ENCODE data around the gene KLHDC3.

The KLHDC3 gene

DNA sequence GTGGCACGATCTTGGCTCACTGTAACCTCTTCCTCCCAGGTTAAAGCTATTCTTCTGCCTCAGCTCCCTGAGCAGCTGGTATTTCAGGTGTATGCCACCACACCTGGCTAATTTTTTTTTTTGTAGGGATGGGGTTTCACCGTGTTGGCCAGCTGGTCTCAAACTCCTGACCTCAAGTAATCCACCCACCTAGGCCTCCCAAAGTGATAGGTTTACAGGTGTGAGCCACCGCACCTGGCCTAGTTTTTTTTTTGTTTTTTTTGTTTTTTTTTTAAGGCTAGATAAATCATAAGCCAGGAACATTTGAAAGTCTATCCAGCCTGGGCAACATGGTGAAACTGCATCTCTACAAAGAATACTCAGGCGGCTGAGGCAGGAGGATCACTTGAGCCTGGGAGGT is 18.3 kb downstream of the KLHDC3 start:
- Histone ChIP-seq H3K9me3 (ENCODE audit: severe bottlenecking) (no peaks in the 10 kb centered on the region), H3K36me3 (peaks cover 97% of the 10 kb centered on the region), H3K4me3 (ENCODE audit: low read depth, low read length) (no peak overlapping the region), H3K27ac (no peak overlapping the region), H3K27me3 (ENCODE audit: insufficient read depth, low read depth, severe bottlenecking) (no peaks in the 10 kb centered on the region)
- TF ChIP-seq, protein P1, sequence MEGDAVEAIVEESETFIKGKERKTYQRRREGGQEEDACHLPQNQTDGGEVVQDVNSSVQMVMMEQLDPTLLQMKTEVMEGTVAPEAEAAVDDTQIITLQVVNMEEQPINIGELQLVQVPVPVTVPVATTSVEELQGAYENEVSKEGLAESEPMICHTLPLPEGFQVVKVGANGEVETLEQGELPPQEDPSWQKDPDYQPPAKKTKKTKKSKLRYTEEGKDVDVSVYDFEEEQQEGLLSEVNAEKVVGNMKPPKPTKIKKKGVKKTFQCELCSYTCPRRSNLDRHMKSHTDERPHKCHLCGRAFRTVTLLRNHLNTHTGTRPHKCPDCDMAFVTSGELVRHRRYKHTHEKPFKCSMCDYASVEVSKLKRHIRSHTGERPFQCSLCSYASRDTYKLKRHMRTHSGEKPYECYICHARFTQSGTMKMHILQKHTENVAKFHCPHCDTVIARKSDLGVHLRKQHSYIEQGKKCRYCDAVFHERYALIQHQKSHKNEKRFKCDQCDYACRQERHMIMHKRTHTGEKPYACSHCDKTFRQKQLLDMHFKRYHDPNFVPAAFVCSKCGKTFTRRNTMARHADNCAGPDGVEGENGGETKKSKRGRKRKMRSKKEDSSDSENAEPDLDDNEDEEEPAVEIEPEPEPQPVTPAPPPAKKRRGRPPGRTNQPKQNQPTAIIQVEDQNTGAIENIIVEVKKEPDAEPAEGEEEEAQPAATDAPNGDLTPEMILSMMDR (IDR thresholded peaks at IDR 0.05; ENCODE audit: low read depth, low read length) = no peak
- no peak for DNase-seq

DNA sequence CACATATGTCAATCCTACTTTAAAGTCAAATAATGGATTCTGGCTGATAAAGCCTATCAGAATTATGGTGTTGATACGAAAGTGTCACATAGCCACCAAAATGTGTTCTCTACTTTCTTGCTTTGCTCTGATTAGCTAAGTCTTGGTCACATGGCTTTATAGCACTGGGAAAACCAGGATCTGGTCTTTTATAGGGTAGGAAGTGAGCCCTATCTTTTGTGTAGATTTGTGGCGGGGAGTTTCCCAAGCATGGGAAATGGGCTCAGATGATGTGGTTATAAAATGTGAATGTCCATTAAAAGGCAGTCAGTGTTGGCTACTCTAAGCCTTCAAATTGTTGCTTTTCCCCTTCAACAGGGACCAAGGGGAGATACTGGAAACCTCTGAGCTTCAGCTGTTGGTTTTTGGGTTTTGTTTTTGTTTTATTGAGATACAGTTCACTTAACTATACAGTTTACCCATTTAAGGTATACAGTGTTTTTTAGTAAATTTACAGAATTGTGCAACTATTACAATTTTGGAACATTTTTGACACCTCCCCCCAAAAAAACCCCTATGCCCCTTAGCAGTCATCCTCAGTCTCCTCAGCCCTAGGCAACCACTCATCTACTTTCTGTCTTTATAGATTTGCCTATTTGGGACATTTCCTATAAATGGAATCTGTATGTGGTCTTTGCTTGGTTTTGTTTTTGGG is 19.6 kb downstream of the KLHDC3 start:
- Histone ChIP-seq H3K27me3 (ENCODE audit: insufficient read depth, low read depth, severe bottlenecking) (no peaks in the 10 kb centered on the region), H3K9me3 (ENCODE audit: severe bottlenecking) (no peaks in the 10 kb centered on the region), H3K4me3 (ENCODE audit: low read depth, low read length) (no peak overlapping the region), H3K27ac (no peak overlapping the region), H3K36me3 (peaks cover 97% of the 10 kb centered on the region)
- DNase-seq = no peak
- TF ChIP-seq, protein P1 (IDR thresholded peaks at IDR 0.05; ENCODE audit: low read depth, low read length) = no peak

DNA sequence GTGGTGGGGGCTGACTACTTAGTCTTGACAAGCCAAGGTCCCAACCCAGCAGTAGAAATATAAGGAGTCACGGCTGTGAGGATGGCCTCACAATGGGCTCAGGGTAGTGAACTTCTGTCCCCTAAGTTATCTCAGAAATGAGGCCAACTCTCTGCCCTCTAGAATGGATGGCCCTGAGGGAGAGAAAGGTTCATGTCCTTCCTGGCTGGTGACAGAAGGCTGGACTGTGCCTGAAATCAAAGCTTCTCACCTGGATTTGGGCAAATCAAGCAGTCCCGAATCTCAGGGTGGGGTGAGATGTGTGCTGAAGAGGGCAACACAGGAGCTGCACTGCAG is 20.1 kb downstream of the KLHDC3 start:
- no peaks in the 10 kb centered on the region for H3K27me3 ChIP-seq (ENCODE audit: insufficient read depth, low read depth, severe bottlenecking)
- no peak overlapping the region for H3K27ac ChIP-seq
- TF ChIP-seq, protein P1 (IDR thresholded peaks at IDR 0.05; ENCODE audit: low read depth, low read length) = no peak; the same call in 1 of the 2 replicates
- H3K9me3 ChIP-seq (ENCODE audit: severe bottlenecking) = no peaks in the 10 kb centered on the region
- no peak for DNase-seq
- no peak overlapping the region for H3K4me3 ChIP-seq (ENCODE audit: low read depth, low read length)
- peaks cover 97% of the 10 kb centered on the region for H3K36me3 ChIP-seq

DNA sequence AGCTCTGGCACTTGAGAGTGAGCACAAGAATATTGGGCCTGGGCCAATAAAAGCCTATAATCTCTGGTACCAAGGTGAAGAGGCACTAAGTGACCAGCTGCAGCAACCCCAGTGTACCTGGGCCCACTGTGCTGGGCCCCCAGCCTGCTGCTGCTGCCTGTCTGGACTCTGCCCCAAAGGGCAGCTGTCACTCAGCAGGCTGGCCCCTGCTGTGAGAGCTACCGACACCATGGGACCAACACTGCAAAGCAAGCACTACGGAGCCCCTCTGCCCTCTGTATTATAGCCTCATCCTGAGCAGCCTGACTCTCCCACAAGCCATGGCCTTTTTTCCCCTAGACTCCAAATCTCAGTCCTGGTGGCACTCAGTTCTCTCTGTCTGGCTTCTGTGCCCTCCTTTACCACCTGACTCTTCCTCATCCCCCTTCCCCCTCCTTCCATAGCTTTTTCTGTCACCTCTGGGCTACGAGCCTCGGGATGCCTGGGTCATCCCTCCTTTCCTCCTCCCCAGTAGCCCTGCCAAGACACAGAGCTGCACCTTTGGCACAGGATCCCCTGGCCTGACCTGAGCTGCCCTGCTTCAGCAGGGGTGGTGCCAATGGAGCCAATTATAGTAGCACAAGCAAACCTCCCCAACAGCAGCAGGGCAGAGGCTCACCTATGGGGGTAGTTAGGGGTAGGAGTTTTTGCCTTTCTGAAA is 21.6 kb downstream of the KLHDC3 start:
- no peaks in the 10 kb centered on the region for H3K9me3 ChIP-seq (ENCODE audit: severe bottlenecking)
- TF ChIP-seq, protein P1 (IDR thresholded peaks at IDR 0.05; ENCODE audit: low read depth, low read length) = no peak

DNA sequence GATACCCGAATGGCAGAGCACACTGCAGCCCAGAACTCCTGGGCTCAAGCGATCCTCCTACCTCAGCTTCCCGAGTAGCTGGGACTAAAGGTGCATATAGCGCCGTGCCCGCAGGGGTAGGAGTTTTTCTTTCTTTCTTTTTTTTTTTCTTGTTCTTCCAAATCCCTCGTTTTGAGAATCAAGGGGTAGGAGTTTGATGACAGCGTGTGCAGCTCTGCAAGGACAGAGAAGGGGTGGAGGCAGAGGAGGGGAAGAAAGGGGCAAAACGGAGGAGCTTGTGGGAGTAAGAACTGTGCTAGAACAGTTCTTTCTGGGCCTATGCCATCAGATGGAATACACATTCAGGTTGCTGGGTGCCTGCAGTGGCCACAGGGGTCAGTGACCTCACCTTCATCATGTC is 22.7 kb downstream of the KLHDC3 start:
- H3K4me3 ChIP-seq (ENCODE audit: low read depth, low read length) = no peak overlapping the region
- peaks cover 94% of the 10 kb centered on the region for H3K36me3 ChIP-seq
- no peak for DNase-seq
- no peaks in the 10 kb centered on the region for H3K9me3 ChIP-seq (ENCODE audit: severe bottlenecking)
- TF ChIP-seq, protein P1 (IDR thresholded peaks at IDR 0.05; ENCODE audit: low read depth, low read length) = no peak
- H3K27ac ChIP-seq = no peak overlapping the region; the same call in 1 of the 2 replicates
- H3K27me3 ChIP-seq (ENCODE audit: insufficient read depth, low read depth, severe bottlenecking) = no peaks in the 10 kb centered on the region

More for the DNA sequence above, 21.6 kb downstream of the KLHDC3 start:
- Histone ChIP-seq H3K36me3 (peaks cover 94% of the 10 kb centered on the region), H3K4me3 (ENCODE audit: low read depth, low read length) (no peak overlapping the region), H3K27me3 (ENCODE audit: insufficient read depth, low read depth, severe bottlenecking) (no peaks in the 10 kb centered on the region), H3K27ac (no peak overlapping the region; the same call in 1 of the 2 replicates)
- no peak for DNase-seq

Data from WERI-Rb-1 (cell line).